NCI-H187 treated with DMSO at 0.1 percent for 48 hours (cell line): ENCODE data around the gene DNM3.
"Not testable (repeated sequence)": the region's sequence is repeated elsewhere in the genome, so short reads cannot be mapped to it uniquely, and the experiment has no call there.

Source experiments
- DNase-seq: peaks from one replicate; lab custom pipeline; 2025; lab: John Stamatoyannopoulos, UW

Gene DNM3

DNA sequence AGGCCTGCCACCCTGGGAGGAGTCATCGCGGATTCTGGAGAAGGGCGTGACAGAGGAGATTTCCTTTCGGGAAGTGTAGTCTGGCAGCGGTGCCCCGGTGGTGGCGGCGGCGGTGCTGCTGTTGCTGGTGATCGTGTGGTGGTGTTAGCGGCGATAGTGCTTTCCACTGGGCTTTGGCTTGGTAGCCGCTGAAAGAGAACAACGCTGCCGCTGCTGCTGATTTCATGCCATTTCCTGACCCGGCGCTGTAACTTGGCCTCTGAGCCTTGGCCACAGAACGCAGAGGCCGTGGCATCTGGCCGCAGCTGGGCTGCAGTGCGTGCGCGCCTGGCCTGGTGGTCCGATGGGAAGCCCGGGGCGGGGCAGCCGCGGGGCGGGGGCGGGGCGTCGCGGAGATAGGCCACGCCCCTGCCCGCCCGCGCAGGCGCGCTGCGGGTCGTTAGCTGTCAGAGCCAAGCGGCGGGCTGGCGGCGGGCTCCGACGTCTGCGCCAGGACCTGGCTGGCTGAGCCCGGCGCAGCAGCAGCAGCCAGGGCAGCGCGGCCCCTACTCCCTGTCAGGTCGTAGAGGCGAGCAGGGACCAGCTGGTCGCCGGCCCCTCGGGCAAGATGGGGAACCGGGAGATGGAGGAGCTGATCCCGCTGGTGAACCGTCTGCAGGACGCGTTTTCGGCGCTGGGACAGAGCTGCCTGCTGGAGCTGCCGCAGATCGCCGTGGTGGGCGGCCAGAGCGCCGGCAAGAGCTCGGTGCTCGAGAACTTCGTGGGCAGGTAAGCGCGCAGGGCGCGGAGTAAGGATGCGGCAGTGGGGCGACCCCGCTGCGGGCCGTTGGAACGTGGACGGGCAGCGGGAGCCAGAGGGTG, at the start of gene DNM3:
DNM3 (plus strand) TSS at position 449 of the 861 bp plus-strand sequence; CDS start at position 608, 159 bp downstream.
- DNase-seq = peak; percentile 67

DNA sequence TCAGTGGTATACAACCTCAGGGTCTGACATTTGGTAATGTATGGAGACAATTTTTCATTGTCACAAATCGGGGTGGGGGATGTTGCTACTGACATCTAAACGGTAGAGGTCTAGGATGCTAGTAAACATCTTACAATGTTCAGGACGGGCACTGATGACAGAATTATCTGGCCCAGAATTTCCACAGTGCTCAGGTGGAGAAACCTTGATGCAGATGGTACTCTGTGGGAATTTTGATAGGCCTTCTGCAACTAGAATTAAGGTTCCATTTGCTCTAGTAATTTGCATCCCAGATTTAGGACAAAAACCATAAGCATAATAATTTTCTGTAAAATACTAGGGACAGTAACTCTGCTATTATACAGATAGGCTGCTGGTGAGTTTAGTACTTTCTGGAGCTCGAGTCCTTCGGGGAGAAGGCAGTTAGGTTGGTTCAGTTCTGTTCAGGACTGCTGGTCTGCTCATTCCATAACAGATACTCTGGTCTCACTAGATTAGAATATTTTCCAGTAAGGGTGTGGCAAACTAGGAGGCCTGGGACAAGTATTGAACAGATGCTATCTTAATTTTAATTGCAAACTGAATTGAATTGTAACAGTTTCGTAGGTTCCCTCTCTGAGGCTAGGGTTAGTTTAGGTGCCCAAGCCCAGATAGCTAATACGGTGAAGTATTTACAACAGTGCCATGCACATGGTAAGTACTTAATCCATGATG, 48.5 kb upstream of the DNM3 start:
- DNase-seq = no peak

DNA sequence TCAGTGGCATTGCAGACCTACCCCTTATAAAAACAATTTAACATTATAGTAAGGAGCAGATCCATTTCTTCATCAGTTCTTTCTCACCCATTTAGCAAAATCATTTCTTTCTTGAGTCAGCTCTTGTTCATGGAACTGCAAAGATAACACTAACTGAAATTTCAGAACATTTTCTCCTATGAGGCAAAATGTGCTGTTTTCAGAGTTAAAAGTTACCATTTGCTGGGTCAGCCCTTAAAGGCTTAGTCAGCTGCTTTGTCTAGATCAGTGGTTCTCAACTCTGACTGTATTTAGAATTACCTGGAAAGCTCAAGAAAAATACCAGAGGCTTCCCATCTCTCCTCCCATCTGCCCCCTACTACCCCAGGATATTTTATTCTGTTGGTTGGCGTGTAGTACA, 47.7 kb upstream of the DNM3 start:
- no peak for DNase-seq

DNA sequence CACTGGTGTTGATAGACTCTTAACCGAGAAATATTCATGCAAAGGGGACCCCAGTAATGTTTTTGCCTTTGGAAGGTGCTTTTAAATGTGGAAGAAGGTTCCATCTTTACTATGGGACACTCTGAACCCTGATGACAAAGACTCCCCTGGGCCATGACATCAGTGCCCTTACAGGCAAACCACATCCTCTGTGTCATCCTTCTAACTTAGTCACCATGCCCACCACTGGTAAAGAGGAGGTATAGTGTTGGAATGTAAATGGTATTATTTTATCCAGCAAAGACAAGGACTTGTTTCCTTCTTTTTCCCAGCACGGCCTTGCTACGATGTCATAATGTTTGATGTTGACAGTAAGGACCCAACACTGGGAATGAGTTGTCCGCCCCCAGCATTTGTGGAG, 47.2 kb upstream of the DNM3 start:
- DNase-seq = no peak

DNA sequence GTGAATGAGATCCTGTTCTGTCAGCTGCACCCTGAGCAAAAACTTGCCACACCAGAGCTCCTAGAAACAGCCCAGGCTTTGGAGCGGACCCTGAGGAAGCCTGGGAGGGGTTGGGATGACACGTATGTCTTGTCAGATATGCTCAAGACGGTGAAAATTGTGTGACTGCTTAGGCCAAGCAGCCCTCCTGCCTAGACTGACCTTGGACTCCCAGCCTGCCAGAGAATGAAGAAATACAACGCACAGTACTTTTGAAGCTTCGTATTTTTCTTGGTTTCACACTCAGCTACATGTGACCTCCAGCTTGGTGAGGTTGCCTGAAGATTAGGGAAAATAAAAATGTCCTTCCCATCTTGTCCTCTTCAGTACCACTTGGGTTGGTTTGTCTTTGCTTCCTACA, 44.7 kb upstream of the DNM3 start:
- DNase-seq = no peak

DNA sequence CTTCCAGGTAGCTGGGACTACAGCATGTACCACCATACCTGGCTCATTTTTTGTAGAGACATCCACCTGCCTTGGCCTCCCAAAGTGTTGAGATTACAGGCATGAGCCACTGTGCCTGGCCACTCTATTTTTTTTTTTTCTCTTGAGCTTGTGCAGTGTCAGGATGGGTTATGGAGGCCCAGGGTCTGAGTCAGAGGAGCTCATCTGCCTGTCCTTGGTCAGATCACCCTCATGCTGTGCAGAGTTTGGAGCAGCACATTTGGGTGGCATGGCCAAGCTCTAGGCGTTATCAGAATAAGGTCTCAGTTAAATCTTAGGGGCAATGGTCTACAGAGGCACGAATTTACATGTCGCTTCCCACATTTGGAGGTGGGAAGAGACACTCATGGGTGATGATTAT, 43.0 kb upstream of the DNM3 start:
- no peak for DNase-seq

DNA sequence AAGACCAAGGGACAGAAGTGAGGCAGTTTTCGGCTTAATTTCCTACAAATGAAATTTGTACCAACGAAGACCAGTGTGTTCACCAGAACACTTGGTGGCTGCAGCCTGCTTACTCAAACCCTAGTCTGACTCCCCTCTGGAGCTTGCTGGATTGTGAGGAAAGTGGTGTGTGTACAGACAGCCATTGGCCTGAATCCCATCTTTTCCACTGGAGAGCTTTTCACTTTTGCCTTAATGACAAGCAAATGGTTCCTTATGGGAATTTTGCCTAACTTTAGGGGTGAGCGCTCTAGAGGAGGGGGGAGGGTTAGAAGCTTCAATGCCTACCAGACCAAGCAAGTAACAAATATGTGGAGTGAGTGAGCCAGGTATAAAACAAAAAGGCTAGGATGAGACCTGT, 42.5 kb upstream of the DNM3 start:
- DNase-seq = no peak

DNA sequence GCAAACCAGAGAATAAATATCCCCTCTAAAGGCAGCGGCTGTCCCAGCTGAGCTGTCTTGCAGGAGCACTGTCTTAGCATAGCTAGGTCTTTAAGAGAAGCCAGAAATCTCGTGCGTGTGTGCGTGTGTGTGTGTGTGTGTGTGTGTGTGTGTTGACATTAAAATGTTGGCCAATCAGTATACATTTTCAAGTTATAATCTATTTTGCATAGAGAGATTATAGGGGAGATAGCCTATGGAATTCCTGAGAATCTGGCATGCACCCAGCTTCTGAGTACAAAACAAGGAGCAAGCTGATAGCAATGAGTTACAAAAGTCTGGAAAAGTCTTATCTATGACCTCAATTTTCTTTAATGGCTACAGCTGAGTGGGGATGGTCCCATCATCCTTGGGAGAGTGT, 42.1 kb upstream of the DNM3 start:
- no peak for DNase-seq

DNA sequence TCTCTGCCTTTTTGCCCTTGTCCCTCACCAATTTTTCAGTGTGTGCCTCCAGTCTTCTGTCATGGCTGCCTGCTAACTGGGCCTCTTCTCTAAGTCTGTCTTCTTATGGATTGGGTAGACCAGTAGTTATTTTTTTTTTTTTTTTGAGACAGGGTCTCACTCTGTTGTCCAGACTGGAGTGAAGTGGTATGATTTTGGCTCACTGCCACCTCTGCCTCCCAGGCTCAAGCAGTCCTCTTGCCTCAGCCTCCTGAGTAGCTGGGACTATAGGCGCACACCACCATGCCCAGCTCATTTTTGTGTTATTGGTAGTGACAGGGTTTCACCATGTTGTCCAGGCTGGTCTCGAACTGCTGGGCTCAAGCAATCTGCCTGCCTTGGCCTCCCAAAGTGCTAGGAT, 41.6 kb upstream of the DNM3 start:
- not testable (repeated sequence) for DNase-seq

DNA sequence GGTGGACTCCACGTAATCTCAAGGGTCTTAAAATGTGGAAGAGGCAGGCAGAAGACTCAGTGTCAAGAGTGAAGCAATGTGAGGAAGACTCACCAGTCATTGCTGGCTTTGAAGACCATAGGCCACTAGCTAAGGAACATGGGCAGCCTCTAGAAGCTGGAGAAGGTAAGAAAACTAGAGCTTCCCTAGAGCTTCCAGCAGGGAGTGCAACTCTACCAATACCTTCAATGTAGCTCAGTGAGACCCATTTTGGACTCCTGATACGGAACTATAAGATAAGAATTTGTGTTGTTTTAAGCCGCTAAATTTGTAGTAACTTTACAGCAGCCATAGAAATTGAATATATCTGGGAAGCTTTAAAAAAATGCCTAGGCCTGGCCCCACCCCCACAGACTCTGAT, 41.0 kb upstream of the DNM3 start:
- no peak for DNase-seq

DNA sequence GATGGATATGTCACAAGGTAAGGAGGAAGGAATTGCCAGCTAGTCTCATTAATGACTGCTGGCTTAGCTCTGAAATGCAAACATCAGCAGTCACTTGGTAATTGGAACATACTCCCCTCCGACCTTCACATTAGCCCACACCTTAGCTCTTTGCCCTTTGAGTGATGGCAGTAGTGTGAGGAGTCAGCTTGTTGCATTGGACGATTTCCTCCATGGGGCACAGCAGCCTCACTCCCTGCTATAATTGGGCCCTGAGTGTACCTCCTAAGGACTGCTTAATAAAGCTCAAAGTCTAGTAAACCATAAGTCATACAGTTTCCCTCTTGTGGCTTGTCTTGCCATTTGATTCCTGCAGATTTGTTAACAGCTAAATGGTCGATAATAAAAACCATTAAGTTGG, 40.4 kb upstream of the DNM3 start:
- DNase-seq = no peak

DNA sequence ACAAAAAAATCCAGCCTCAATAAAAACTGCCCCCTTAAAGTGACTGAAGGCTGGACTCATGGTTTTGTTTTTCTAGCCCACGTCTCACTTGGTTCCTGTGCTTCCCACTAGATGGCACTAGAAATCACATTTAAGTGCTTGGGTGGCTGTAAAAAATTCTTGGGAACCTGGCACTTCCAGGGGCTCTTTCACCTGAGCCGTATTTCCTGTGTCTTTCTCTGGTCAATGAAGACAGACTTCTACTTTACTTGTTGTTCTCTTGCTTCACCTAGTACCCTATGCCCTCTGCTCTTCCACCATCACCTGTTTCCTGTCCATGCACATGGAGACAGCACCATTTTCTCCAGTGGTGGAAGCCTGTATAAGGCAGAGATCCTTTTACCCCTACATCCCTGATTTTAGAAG, 39.8 kb upstream of the DNM3 start:
- DNase-seq = no peak

DNA sequence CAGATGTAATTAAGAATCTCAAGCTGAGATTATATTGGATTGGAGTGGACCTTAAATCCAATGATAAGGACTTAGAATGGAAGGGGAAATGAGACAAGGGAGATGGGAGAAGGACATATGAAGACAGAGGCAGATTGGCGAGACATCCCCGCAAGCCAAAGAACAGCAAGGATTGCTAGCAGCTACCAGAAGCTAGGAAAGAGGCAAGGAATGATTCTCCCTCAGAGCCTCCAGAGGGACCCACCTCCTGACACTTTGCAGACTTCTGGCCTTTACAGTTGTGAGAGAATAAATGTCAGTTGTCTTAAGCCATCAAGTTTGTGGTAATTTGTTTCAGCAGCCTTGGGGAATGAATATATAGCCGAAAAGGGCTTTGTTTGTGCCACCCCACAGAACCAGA, 39.1 kb upstream of the DNM3 start:
- no peak for DNase-seq

DNA sequence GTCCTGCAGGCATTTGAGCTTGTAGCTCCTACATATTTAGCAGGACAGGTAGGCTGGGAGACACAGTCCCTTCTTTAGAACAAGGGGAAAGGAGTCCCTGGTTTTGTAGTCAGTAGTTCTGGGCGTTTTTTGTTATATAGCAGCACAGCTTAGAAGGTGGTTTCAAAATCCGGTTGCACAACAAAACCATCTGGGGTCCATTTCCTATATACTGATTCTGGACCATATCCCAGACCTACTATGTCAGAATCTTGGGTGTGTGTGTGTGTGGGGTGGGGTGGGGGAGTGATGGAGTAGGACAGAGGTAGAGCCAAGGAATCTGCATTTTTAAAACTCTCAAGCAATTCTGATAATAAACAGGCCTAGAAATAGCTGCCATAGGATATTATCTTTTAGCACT, 38.3 kb upstream of the DNM3 start:
- no peak for DNase-seq

DNA sequence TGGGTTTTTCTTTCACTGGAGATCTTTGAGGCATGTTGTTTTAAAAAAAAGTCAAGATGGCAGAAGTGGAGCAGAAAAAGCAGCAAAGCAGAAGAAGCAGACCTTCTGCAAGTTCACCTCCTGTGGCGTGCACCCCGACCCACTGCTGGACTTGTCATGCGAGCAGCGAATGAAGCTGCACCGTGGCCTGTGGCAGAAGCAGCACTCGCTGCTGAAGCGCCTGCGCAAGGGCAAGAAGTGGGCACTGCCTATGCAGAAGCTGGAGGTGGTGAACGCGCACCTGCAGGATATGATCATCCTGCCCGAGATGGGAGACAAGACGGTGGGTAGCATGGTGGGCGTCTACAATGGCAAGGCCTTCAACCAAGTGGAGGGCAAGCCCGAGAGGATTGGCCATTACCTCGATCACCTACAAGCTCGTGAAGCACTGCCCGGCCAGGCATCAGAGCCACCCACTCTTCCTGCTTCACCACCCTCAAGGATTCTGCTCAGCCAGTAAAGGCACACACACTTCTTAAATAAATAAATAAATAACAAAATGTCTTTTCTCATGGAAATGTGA, 37.8 kb upstream of the DNM3 start:
- no peak for DNase-seq

DNA sequence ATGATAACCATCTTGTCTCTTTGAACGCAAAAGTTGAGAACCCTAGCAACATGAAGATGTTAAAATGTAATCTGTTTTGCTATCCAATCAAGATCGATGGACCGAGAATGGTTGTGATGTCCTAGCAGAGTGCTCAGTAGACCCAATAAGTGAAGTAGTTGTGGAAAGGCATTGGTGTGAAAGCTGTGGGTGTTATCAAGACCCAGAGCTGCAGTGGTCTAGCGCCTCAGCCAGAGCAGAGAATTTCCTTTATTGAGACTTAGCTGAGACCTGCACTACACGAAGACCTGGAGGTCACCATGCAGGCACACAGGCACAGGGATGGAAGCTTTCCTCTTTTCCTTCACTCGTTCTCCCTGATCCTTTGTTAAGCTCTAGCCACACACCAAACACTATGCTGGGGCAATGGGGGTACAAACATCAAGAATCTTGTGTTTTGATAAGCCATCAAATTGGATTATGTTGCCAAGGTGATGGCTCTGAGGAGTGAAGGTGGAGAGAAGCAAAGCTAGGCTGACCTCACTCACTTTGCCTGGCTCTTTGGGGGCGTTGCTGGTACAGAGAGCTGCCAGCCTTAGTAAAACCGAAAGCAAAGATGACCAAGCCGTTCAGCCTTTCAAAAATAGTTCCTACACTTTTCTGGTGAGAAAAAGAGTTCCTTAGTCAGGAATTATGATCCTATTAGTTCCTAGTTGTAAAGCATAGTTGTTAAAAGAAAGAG, 35.7 kb upstream of the DNM3 start:
- DNase-seq = no peak

DNA sequence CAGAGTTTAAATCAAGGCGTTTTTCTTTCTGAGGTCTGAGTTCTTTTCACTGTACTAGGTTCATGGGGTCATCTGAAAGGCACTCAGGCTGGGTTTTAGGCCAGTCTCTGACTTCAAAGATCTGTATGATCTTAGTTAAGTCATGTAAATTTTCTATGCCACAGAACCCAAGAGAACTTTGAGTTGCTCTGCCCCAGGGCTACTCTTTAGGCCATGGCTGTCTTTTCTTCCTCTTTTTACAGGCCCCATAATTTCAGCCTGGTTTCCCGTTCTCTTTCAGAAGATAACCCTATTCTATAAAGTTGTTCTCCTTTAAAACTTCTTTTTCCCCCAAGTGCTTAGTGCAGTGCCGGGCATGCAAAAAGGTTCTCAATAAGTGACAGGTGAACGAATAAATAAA, 33.7 kb upstream of the DNM3 start:
- DNase-seq = no peak

DNA sequence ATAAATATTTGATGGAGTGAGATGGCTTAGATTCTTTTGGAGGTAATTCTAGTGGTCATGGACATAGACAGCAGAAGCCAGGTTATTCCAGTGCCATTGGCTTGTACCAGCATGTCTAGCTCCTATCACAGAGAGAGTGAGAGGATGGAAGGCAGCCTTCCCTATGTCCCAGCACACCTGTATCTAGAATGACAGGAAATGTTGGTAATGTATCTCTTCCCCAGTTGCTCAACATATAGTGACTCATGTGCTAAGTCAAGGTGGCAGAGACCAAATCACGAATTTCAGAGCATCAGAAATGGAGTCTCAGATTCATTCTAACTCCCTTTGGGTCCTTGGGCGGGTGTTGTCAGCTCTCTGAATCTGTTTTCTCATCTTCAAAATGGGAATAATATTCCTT, 31.5 kb upstream of the DNM3 start:
- no peak for DNase-seq

DNA sequence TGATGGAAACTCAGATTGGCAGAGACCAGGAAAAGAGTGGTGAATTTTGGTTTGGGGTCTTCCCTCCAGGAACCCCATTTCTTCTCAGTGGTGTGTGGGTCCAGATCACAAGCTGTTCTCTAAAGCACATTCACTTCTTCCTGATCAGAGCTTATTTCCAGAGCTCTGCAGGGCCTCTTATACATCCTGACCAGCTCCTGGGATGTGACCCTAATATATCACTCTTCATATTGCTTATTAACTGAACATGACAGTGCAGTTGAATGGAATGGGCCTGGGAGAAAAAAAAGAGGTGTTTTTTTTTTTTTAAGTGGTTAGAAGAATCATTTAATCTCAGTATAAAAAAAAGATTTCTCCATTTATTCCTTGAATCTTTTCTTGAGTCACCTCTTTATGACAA, 29.6 kb upstream of the DNM3 start:
- DNase-seq = no peak

DNA sequence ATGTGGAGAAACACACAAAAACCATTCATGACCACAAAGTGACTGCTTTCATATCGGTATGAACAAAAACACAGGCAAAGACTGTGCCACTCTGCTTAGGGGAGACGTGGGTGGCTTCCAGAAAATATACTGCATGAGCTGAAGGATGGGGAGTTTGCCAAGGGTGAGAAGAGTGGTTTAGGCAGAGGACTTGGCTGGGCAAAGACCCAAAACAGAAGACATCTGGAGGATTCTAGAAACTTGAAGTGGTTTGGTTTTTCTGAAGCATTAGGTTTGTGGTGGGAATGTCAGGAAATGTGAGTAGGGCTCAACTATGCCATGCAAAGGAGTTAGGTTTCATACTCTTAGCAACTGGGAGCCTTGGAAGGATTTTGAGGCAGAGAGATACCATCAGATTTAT, 26.6 kb upstream of the DNM3 start:
- DNase-seq = no peak

DNA sequence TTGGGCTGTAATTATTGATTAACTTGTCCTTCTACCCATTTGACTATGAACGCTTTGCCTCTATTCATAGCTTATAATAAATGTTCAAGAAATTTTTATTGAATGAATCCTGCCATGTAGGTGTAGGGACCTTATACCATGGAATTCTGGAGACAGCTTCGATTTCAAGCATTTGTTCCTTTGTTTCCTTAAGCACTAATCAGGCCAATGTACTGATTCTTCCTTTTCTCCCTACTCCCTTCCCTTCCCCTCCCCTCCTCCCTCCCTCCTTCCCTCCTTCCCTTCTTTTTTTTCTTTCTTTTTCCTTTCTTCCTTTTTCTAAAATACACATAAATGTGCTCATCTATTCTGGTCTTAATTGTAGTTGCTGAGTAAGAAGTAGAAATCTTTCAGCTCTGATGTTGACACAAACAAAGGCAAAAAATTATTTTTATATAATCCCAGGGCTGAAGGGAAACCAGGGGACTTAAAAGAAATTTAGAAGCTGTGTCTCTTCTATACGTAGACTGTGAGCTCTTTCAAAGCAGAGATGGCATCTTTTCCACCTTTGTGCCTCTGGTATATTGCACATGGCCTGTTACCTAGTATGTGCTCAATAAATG, 24.9 kb upstream of the DNM3 start:
- DNase-seq = no peak
